Colonic mucosa (tissue), 4 donors: ENCODE results near the gene POLR2L. TPM values are rescaled to one million over a fixed set of nuclear protein-coding genes. Genes with fewer than 3 reads are reported as not detected.
A peak's percentile ranks its signal among the peaks of the same experiment; 100 is the strongest.

ENCODE experiments used
- DNase-seq: peaks from one replicate; pipeline ENCODE4 v3.0.0-alpha.2; 2020
- H3K27ac ChIP-seq: fragments of 200-600 bp; one replicate; pipeline ENCODE4 v1.8.0; 2021
- H3K27me3 ChIP-seq: fragments of 200-600 bp; one replicate; pipeline ENCODE4 v1.8.0; 2021
- H3K36me3 ChIP-seq: fragments of 200-600 bp; one replicate; pipeline ENCODE4 v1.8.0; 2021
- H3K4me1 ChIP-seq: fragments of 200-600 bp; one replicate; pipeline ENCODE4 v1.8.0; 2021; ENCODE audit warnings: mild to moderate bottlenecking
- H3K4me3 ChIP-seq: fragments of 200-600 bp; one replicate; pipeline ENCODE4 v1.8.0; 2021
- H3K9ac ChIP-seq, 2 donors: one replicate each; pipeline ENCODE4 v1.7.0; 2013; ENCODE audit warnings: control low read depth in 2 of 2, low read depth in 2 of 2, low read length in 2 of 2
- H3K9me3 ChIP-seq: fragments of 200-600 bp; one replicate; pipeline ENCODE4 v1.8.0; 2021
- CTCF ChIP-seq: fragments of 200-600 bp; IDR thresholded peaks from one replicate; pipeline ENCODE4 v1.8.0; 2022; ENCODE audit warnings: antibody characterized with exemption, mild to moderate bottlenecking
- intact Hi-C: fragments of 100-400 bp; cut with DNase I; formaldehyde crosslinking; loops from one replicate; pipeline ENCODE4 v1.14.1; 2022
- total RNA-seq, 2 donors: library from RNA; stranded (reverse); fragmentation: NEBNext Ultra II Directional in 1 of 2; extraction: Animal tissue kit (Norgen Biotek cat#: 25700) in 1 of 2; gene quantifications; one replicate each; pipeline ENCODE4 v1.2.1, GENCODE V29; 2021
- donor health status: healthy.
- donor health status: DM: no; HTN: no; CAD: no.
- donor health status: DM: no; HTN: no; CAD: no.

The POLR2L gene
- total RNA-seq, 2 donors from 2014 or later = 77.4 to 181 TPM

GRCh38 chr11:861105-861479 lies 18.8 kb upstream of the POLR2L start:
- peaks cover 21% of the 10 kb centered on the region for H3K27me3 ChIP-seq
- TF ChIP-seq CTCF = no peak
- peaks cover 12% of the 10 kb centered on the region for H3K4me1 ChIP-seq
- H3K9me3 ChIP-seq = no peaks in the 10 kb centered on the region
- no peak overlapping the region for H3K4me3 ChIP-seq
- no peaks in the 10 kb centered on the region for H3K36me3 ChIP-seq
- DNase-seq = no peak
- intact Hi-C loops = no loop called here
- no peak overlapping the region for H3K27ac ChIP-seq
- no peak overlapping the region for H3K9ac ChIP-seq

GRCh38 chr11:860234-861104 lies 18.1 kb upstream of the POLR2L start:
- Histone ChIP-seq H3K9me3 (no peaks in the 10 kb centered on the region), H3K4me3 (no peak overlapping the region), H3K27me3 (peaks cover 21% of the 10 kb centered on the region), H3K27ac (no peak overlapping the region), H3K36me3 (no peaks in the 10 kb centered on the region), H3K4me1 (peaks cover 12% of the 10 kb centered on the region), H3K9ac (peak overlapping the region in 1 of 2 donors; percentile 39)
- TF ChIP-seq CTCF = no peak
- intact Hi-C loops = no loop called here
- no peak for DNase-seq

GRCh38 chr11:859394-860131 lies 17.2 kb upstream of the POLR2L start:
- no peaks in the 10 kb centered on the region for H3K9me3 ChIP-seq
- H3K27me3 ChIP-seq = peaks cover 21% of the 10 kb centered on the region
- H3K4me3 ChIP-seq = peak overlapping the region; percentile 11
- no peaks in the 10 kb centered on the region for H3K36me3 ChIP-seq
- peaks cover 12% of the 10 kb centered on the region for H3K4me1 ChIP-seq
- intact Hi-C loops = no loop called here
- peak overlapping the region; percentile 12 to 39 for H3K9ac ChIP-seq
- peak; percentile 83 for DNase-seq
- no peak overlapping the region for H3K27ac ChIP-seq
- TF ChIP-seq CTCF = no peak

- peak overlapping the region in 1 of 2 donors; percentile 24 for H3K9ac ChIP-seq
- DNase-seq = no peak
- intact Hi-C loops = no loop called here
- H3K9me3 ChIP-seq = no peaks in the 10 kb centered on the region
- peaks cover 12% of the 10 kb centered on the region for H3K4me1 ChIP-seq
- H3K36me3 ChIP-seq = no peaks in the 10 kb centered on the region
- H3K4me3 ChIP-seq = no peak overlapping the region
- no peak for TF ChIP-seq CTCF
- H3K27ac ChIP-seq = no peak overlapping the region
- H3K27me3 ChIP-seq = peaks cover 17% of the 10 kb centered on the region
Observed at GRCh38 chr11:858762-859339, 16.5 kb upstream of the POLR2L start.

- H3K27ac ChIP-seq = no peak overlapping the region
- DNase-seq = no peak
- TF ChIP-seq CTCF = no peak
- H3K9me3 ChIP-seq = no peaks in the 10 kb centered on the region
- no peak overlapping the region for H3K4me3 ChIP-seq
- H3K9ac ChIP-seq = no peak overlapping the region
- intact Hi-C loops = no loop called here
- H3K27me3 ChIP-seq = peaks cover 14% of the 10 kb centered on the region
- peaks cover 12% of the 10 kb centered on the region for H3K4me1 ChIP-seq
- no peaks in the 10 kb centered on the region for H3K36me3 ChIP-seq
Observed at GRCh38 chr11:858053-858761, 15.9 kb upstream of the POLR2L start.
